Suprapubic skin (tissue), 4 donors: Measurements from ENCODE around the gene PTBP3. TPM values are rescaled to one million over a fixed set of nuclear protein-coding genes. Genes with fewer than 3 reads are reported as not detected.

Experiments used
- DNase-seq, 2 donors: peaks; one replicate each; pipeline ENCODE4 v3.0.0-alpha.2; 2019; ENCODE audit warnings: low spot score in 2 of 2
- H3K27ac ChIP-seq: fragments of 200-600 bp; sonication (generic); one replicate; pipeline ENCODE4 v1.5.1; 2019
- H3K27me3 ChIP-seq: fragments of 200-600 bp; sonication (generic); one replicate; pipeline ENCODE4 v1.5.1; 2019
- H3K36me3 ChIP-seq: fragments of 200-600 bp; sonication (generic); one replicate; pipeline ENCODE4 v1.5.1; 2019
- H3K4me1 ChIP-seq: fragments of 200-600 bp; sonication (generic); one replicate; pipeline ENCODE4 v1.5.1; 2019
- H3K4me3 ChIP-seq: fragments of 200-600 bp; sonication (generic); one replicate; pipeline ENCODE4 v1.5.1; 2019; ENCODE audit warnings: mild to moderate bottlenecking
- H3K9me3 ChIP-seq: fragments of 200-600 bp; sonication (generic); one replicate; pipeline ENCODE4 v1.5.1; 2019
- CTCF ChIP-seq, 2 donors: fragments of 200-600 bp in 1 of 2; fragments of 450-650 bp in 1 of 2; sonication (generic) in 1 of 2; IDR thresholded peaks; one replicate each; pipeline ENCODE4 v1.5.1; 2016 to 2019; ENCODE audit warnings: antibody characterized with exemption in 2 of 2, mild to moderate bottlenecking in 1 of 2, moderate library complexity in 1 of 2
- EP300 ChIP-seq: sonication (generic); formaldehyde crosslinking; IDR thresholded peaks from one replicate; pipeline ENCODE4 v1.6.1; 2017; ENCODE audit warnings: antibody characterized with exemption
- POLR2A ChIP-seq, 2 donors: fragments of 450-650 bp; IDR thresholded peaks; one replicate each; pipeline ENCODE4 v1.6.1; 2017; ENCODE audit warnings: antibody characterized with exemption in 2 of 2, mild to moderate bottlenecking in 2 of 2, moderate library complexity in 2 of 2
- POLR2AphosphoS5 ChIP-seq, 3 donors: sonication (generic); formaldehyde crosslinking; IDR thresholded peaks; one replicate each; pipeline ENCODE4 v1.6.1; 2017; ENCODE audit warnings: antibody characterized with exemption in 3 of 3
- WGBS: methylation state at CpG from one replicate; pipeline ENCODE4 v1.1.5; 2018; 5-methylcytosine and 5-hydroxymethylcytosine counted together
- total RNA-seq, 4 donors: library from RNA; depleted of rRNA; stranded (reverse); fragments of >200 nt; gene quantifications; one replicate each; pipeline ENCODE4 v1.1.0, GENCODE V29; 2016

The PTBP3 gene
- total RNA-seq, 4 donors from 2014 or later, result 90.4 to 333 (median 168) TPM

GRCh38 chr9:112248722-112249121 lies 84.7 kb downstream of the PTBP3 start:
- no peak overlapping the region for H3K27ac ChIP-seq
- no peak for DNase-seq
- 77% methylated on average over 1 of the region's 1 CpG for WGBS
- H3K4me3 ChIP-seq, result no peak overlapping the region
- no peak for TF ChIP-seq POLR2AphosphoS5 (IDR thresholded peaks at IDR 0.05)
- no peak for TF ChIP-seq EP300
- TF ChIP-seq POLR2A (IDR thresholded peaks at IDR 0.05), result no peak
- TF ChIP-seq CTCF (IDR thresholded peaks at IDR 0.05), result no peak
- no peaks in the 10 kb centered on the region for H3K27me3 ChIP-seq
- H3K36me3 ChIP-seq, result peaks cover 13% of the 10 kb centered on the region
- H3K9me3 ChIP-seq, result no peaks in the 10 kb centered on the region
- no peaks in the 10 kb centered on the region for H3K4me1 ChIP-seq

- Histone ChIP-seq H3K4me3 (no peak overlapping the region), H3K4me1 (no peaks in the 10 kb centered on the region), H3K27ac (no peak overlapping the region), H3K27me3 (no peaks in the 10 kb centered on the region), H3K36me3 (peaks cover 11% of the 10 kb centered on the region), H3K9me3 (no peaks in the 10 kb centered on the region)
- no peak for DNase-seq
- TF ChIP-seq POLR2AphosphoS5 (IDR thresholded peaks at IDR 0.05) (no peak), POLR2A (IDR thresholded peaks at IDR 0.05) (no peak), CTCF (IDR thresholded peaks at IDR 0.05) (no peak), EP300 (no peak)
- 89% methylated on average over 3 of the region's 3 CpGs for WGBS
Observed at GRCh38 chr9:112247090-112247489, 86.3 kb downstream of the PTBP3 start.

GRCh38 chr9:112245126-112245525 lies 88.3 kb downstream of the PTBP3 start:
- no peak overlapping the region for H3K27ac ChIP-seq

GRCh38 chr9:112242147-112242804 lies 91.1 kb downstream of the PTBP3 start:
- no peaks in the 10 kb centered on the region for H3K27me3 ChIP-seq
- H3K4me3 ChIP-seq, result no peak overlapping the region
- no peaks in the 10 kb centered on the region for H3K4me1 ChIP-seq
- no peak for DNase-seq
- 91% methylated on average over 6 of the region's 6 CpGs for WGBS
- peaks cover 3% of the 10 kb centered on the region for H3K36me3 ChIP-seq
- H3K27ac ChIP-seq, result no peak overlapping the region
- no peaks in the 10 kb centered on the region for H3K9me3 ChIP-seq
- TF ChIP-seq CTCF (IDR thresholded peaks at IDR 0.05) (no peak), POLR2AphosphoS5 (IDR thresholded peaks at IDR 0.05) (no peak), EP300 (no peak), POLR2A (IDR thresholded peaks at IDR 0.05) (no peak)

More at GRCh38 chr9:112245126-112245525, 88.3 kb downstream of the PTBP3 start:
- H3K27me3 ChIP-seq, result no peaks in the 10 kb centered on the region
- no peak for DNase-seq
- H3K4me1 ChIP-seq, result no peaks in the 10 kb centered on the region
- WGBS, result 88% methylated on average over 5 of the region's 5 CpGs
- no peak for TF ChIP-seq CTCF (IDR thresholded peaks at IDR 0.05)
- no peak for TF ChIP-seq POLR2A (IDR thresholded peaks at IDR 0.05)
- TF ChIP-seq EP300, result no peak
- TF ChIP-seq POLR2AphosphoS5 (IDR thresholded peaks at IDR 0.05), result no peak
- H3K9me3 ChIP-seq, result no peaks in the 10 kb centered on the region
- H3K36me3 ChIP-seq, result peaks cover 3% of the 10 kb centered on the region
- H3K4me3 ChIP-seq, result no peak overlapping the region

- no peaks in the 10 kb centered on the region for H3K9me3 ChIP-seq
- no peaks in the 10 kb centered on the region for H3K4me1 ChIP-seq
- H3K27me3 ChIP-seq, result no peaks in the 10 kb centered on the region
- 54% methylated on average over 2 of the region's 2 CpGs for WGBS
- no peak overlapping the region for H3K27ac ChIP-seq
- DNase-seq, result no peak
- H3K4me3 ChIP-seq, result no peak overlapping the region
- peaks cover 3% of the 10 kb centered on the region for H3K36me3 ChIP-seq
- TF ChIP-seq POLR2AphosphoS5 (IDR thresholded peaks at IDR 0.05) (no peak), POLR2A (IDR thresholded peaks at IDR 0.05) (no peak), CTCF (IDR thresholded peaks at IDR 0.05) (no peak), EP300 (no peak)
Observed at GRCh38 chr9:112241491-112241890, 91.9 kb downstream of the PTBP3 start.
